ENCODE results near the gene MTOR. TPM values are rescaled to one million over a fixed set of nuclear protein-coding genes. Genes with fewer than 3 reads are reported as not detected.

The MTOR gene
- total RNA-seq, 1 experiment from 2014 or later: 48.0 TPM

DNA sequence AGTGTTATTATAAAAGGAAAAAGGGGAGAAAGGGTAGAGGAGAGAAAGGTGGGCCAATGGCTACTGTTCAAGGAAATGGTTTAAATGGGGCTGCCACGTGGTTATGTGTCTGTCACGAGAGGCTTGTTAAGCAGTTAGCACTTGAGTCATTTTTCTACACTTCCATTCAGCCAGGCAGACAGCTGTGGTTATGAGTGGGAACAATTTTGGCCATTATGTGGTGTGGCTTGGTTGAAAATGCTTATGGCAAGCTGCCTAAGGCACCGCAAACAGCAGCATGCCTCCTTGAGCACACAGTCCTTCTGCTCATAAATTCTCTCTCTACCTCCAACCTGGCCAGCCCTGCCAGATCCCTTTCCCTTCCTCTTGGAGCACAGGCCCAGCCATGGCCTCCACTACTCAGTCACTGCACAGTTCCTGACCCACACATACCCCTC lies 199.4 kb downstream of the MTOR start:
- H3K9ac ChIP-seq (ENCODE audit: low read length): no peak overlapping the region
- DNase-seq (no peak), ATAC-seq (no peak)
- no peak overlapping the region for H3K4me2 ChIP-seq (ENCODE audit: low read length)
- H3K9me2 ChIP-seq (replicated peaks; ENCODE audit: low read length): no peaks in the 10 kb centered on the region
- peaks cover 37% of the 10 kb centered on the region for H3K79me2 ChIP-seq (ENCODE audit: low read length)
- intact Hi-C loops (cut with micrococcal nuclease): no loop called here
- no peaks in the 10 kb centered on the region for H4K20me1 ChIP-seq (ENCODE audit: low read length)
- no peak overlapping the region for H2AFZ ChIP-seq (ENCODE audit: low read length)
- no peaks in the 10 kb centered on the region for H3K27me3 ChIP-seq (ENCODE audit: low read length)
- H3K9me3 ChIP-seq (ENCODE audit: low read length): no peaks in the 10 kb centered on the region
- no peak for TF ChIP-seq EZH2phosphoT487 (IDR thresholded peaks at IDR 0.05; ENCODE audit: borderline replicate concordance, low read length)
- TF ChIP-seq EZH2 (IDR thresholded peaks at IDR 0.05; ENCODE audit: low read length, unreplicated experiment): no peak
- TF ChIP-seq, protein P1, sequence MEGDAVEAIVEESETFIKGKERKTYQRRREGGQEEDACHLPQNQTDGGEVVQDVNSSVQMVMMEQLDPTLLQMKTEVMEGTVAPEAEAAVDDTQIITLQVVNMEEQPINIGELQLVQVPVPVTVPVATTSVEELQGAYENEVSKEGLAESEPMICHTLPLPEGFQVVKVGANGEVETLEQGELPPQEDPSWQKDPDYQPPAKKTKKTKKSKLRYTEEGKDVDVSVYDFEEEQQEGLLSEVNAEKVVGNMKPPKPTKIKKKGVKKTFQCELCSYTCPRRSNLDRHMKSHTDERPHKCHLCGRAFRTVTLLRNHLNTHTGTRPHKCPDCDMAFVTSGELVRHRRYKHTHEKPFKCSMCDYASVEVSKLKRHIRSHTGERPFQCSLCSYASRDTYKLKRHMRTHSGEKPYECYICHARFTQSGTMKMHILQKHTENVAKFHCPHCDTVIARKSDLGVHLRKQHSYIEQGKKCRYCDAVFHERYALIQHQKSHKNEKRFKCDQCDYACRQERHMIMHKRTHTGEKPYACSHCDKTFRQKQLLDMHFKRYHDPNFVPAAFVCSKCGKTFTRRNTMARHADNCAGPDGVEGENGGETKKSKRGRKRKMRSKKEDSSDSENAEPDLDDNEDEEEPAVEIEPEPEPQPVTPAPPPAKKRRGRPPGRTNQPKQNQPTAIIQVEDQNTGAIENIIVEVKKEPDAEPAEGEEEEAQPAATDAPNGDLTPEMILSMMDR (conservative IDR thresholded peaks at IDR 0.05; ENCODE audit: low read depth, low read length): no peak
- ChIA-PET CTCF (no interaction called here), POLR2A (ENCODE audit: unreplicated experiment) (no interaction called here)
- no peaks in the 10 kb centered on the region for H3F3A ChIP-seq (ENCODE audit: low read length, unreplicated experiment)
- H3K27ac ChIP-seq (ENCODE audit: low read length): no peak overlapping the region
- H3K36me3 ChIP-seq (ENCODE audit: low read depth, low read length): peaks cover 24% of the 10 kb centered on the region
- BruUV-seq (replicated peaks): no TSS peak
- no peak overlapping the region for H3K4me3 ChIP-seq (ENCODE audit: low read length)
- peaks cover 11% of the 10 kb centered on the region; the same call in 1 of the 2 replicates for H3K4me1 ChIP-seq (ENCODE audit: insufficient read depth, low read length)

DNA sequence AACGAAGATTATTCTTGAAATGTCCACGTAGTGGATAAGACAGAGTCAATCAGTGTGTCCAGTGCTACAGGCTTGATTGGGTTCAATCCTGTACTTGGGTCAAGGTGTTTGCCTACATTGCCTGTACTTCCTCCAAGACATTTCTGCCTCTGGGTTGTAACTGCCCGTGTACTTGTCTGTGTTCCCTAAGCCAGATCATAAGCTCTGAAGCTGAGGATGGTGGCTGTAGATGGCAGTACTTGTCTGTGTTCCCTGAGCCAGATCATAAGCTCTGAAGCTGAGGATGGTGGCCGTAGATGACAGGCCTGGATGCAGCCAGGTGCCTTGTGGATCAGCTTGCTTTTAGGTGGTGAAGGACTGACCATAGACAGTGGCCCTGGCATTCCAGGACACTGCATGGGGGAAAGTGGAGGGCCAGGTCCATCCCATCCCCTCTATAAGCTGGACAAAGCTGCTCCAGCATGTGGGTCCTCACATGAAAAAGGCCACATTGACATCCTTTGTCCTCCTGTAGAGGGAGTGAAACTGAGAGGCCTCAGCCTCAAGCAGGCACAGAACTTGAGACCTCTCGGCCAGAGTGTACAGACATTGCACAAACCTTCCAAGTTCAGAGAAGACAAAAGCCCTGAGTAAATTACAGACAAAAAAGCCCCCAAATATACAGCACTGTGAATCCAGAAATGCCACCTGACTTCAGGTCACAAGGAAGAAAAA lies 200.5 kb downstream of the MTOR start:
- CTCF ChIA-PET: no interaction called here
- H3K79me2 ChIP-seq (ENCODE audit: low read length): peaks cover 49% of the 10 kb centered on the region
- H3K27me3 ChIP-seq (ENCODE audit: low read length): no peaks in the 10 kb centered on the region
- POLR2A ChIA-PET (ENCODE audit: unreplicated experiment): no interaction called here
- no peak overlapping the region for H3K27ac ChIP-seq (ENCODE audit: low read length)
- H3K4me3 ChIP-seq (ENCODE audit: low read length): no peak overlapping the region
- no TSS peak for BruUV-seq (replicated peaks)
- no peak overlapping the region for H3K4me2 ChIP-seq (ENCODE audit: low read length)
- H2AFZ ChIP-seq (ENCODE audit: low read length): no peak overlapping the region
- no peaks in the 10 kb centered on the region for H3K9me2 ChIP-seq (replicated peaks; ENCODE audit: low read length)
- no peaks in the 10 kb centered on the region for H3K9me3 ChIP-seq (ENCODE audit: low read length)
- no peaks in the 10 kb centered on the region for H4K20me1 ChIP-seq (ENCODE audit: low read length)
- peaks cover 28% of the 10 kb centered on the region for H3K36me3 ChIP-seq (ENCODE audit: low read depth, low read length)
- no peaks in the 10 kb centered on the region for H3F3A ChIP-seq (ENCODE audit: low read length, unreplicated experiment)
- peaks cover 16% of the 10 kb centered on the region; the same call in 1 of the 2 replicates for H3K4me1 ChIP-seq (ENCODE audit: insufficient read depth, low read length)
- no peak overlapping the region for H3K9ac ChIP-seq (ENCODE audit: low read length)
- intact Hi-C loops (cut with micrococcal nuclease): no loop called here
- DNase-seq (no peak), ATAC-seq (no peak)
- no peak for TF ChIP-seq EZH2phosphoT487 (IDR thresholded peaks at IDR 0.05; ENCODE audit: borderline replicate concordance, low read length)
- TF ChIP-seq, protein P1 (conservative IDR thresholded peaks at IDR 0.05; ENCODE audit: low read depth, low read length): no peak
- TF ChIP-seq EZH2 (IDR thresholded peaks at IDR 0.05; ENCODE audit: low read length, unreplicated experiment): no peak
